Transverse colon (tissue), 4 donors: ENCODE data around the gene AURKAIP1.

Experiments
- CTCF ChIP-seq, 5 experiments: fragments of 200-600 bp in 3 of 5; fragments of 450-650 bp in 2 of 5; sonication (generic) in 3 of 5; IDR thresholded peaks; 1 replicate in 2 of 5; 2 replicates in 3 of 5; pipeline ENCODE4 v1.5.1; 2016 to 2017; ENCODE audit warnings: antibody characterized with exemption in 5 of 5, inconsistent platforms in 3 of 5, mild to moderate bottlenecking in 2 of 5, moderate library complexity in 1 of 5
- POLR2A ChIP-seq: fragments of 450-650 bp; IDR thresholded peaks from one replicate; pipeline ENCODE4 v1.6.1; 2016; ENCODE audit warnings: antibody characterized with exemption, mild to moderate bottlenecking, moderate library complexity
- POLR2AphosphoS5 ChIP-seq, 3 donors: sonication (generic); formaldehyde crosslinking; IDR thresholded peaks; one replicate each; pipeline ENCODE4 v1.6.1; 2016; ENCODE audit warnings: antibody characterized with exemption in 3 of 3

GRCh38 chr1:1336931-1337792 lies 37.8 kb downstream of the AURKAIP1 start:
- TF ChIP-seq CTCF (IDR thresholded peaks at IDR 0.05) (no peak), POLR2A (no peak), POLR2AphosphoS5 (IDR thresholded peaks at IDR 0.05) (no peak)
